Neural cell (in vitro differentiated cells): ENCODE data around the gene ZNF750. TPM values are rescaled to one million over a fixed set of nuclear protein-coding genes. Genes with fewer than 3 reads are reported as not detected.

Experiments used
- H2AFZ ChIP-seq: fragments of 200-600, 300-800 bp; sonication (generic), shearing (Covaris generic); 2 replicates; pipeline ENCODE4 v1.6.0; 2014; ENCODE audit warnings: low read depth, mild to moderate bottlenecking, antibody characterized with exemption, low read length, moderate library complexity
- H3F3A ChIP-seq: fragments of 200-600 bp; shearing (Covaris generic); 2 replicates; pipeline ENCODE4 v1.6.1; 2016; ENCODE audit warnings: mild to moderate bottlenecking, moderate library complexity, mixed read lengths, antibody characterized with exemption, low read length; ENCODE audit not compliant: insufficient read depth, poor library complexity, severe bottlenecking
- H3K27ac ChIP-seq: fragments of 200-600, 300-800 bp; sonication (generic), shearing (Covaris generic); 2 replicates; pipeline ENCODE4 v1.5.1; 2014; ENCODE audit warnings: mild to moderate bottlenecking, low read length, moderate library complexity
- H3K27me3 ChIP-seq: fragments of 300-800, 200-600 bp; sonication (generic), shearing (Covaris generic); 2 replicates; pipeline ENCODE4 v1.6.0; 2014; ENCODE audit warnings: mild to moderate bottlenecking, low read depth, low read length, moderate library complexity; ENCODE audit not compliant: insufficient read depth
- H3K36me3 ChIP-seq: fragments of 300-800, 200-600 bp; sonication (generic), shearing (Covaris generic); 2 replicates; pipeline ENCODE4 v1.5.1; 2014; ENCODE audit warnings: mild to moderate bottlenecking, antibody characterized with exemption, low read length, moderate library complexity; ENCODE audit not compliant: insufficient read depth
- H3K4me2 ChIP-seq: fragments of 300-800, 200-600 bp; sonication (generic), shearing (Covaris generic); 2 replicates; pipeline ENCODE4 v1.6.0; 2014; ENCODE audit warnings: mild to moderate bottlenecking, low read length
- H3K4me3 ChIP-seq: fragments of 300-800, 200-600 bp; sonication (generic), shearing (Covaris generic); 2 replicates; pipeline ENCODE4 v1.5.1; 2014; ENCODE audit warnings: mild to moderate bottlenecking, low read length, moderate library complexity
- H3K79me2 ChIP-seq: fragments of 200-600 bp; shearing (Covaris generic); replicated peaks from 2 replicates; pipeline ENCODE4 v1.6.0; 2014; ENCODE audit warnings: mild to moderate bottlenecking, low read length, moderate library complexity; ENCODE audit not compliant: insufficient read depth
- H3K9ac ChIP-seq: fragments of 300-800, 200-600 bp; sonication (generic), shearing (Covaris generic); 2 replicates; pipeline ENCODE4 v1.6.1; 2016; ENCODE audit warnings: mild to moderate bottlenecking, low read length, mixed read lengths
- H3K9me2 ChIP-seq: fragments of 200-600 bp; shearing (Covaris generic); 2 replicates; pipeline ENCODE4 v1.6.1; 2016; ENCODE audit warnings: mild to moderate bottlenecking, low read length, mixed read lengths; ENCODE audit not compliant: insufficient read depth
- H3K9me3 ChIP-seq: fragments of 200-600, 300-800 bp; sonication (generic), shearing (Covaris generic); 2 replicates; pipeline ENCODE4 v1.6.1; 2016; ENCODE audit warnings: mild to moderate bottlenecking, mixed run types, low read length, moderate library complexity, mixed read lengths
- H4K20me1 ChIP-seq: fragments of 200-600 bp; shearing (Covaris generic); 2 replicates; pipeline ENCODE4 v1.6.1; 2016; ENCODE audit warnings: mild to moderate bottlenecking, mixed run types; ENCODE audit not compliant: insufficient read depth
- EP300 ChIP-seq: fragments of 450-650 bp; conservative IDR thresholded peaks from 2 replicates; pipeline ENCODE4 v1.6.1; 2014; ENCODE audit warnings: antibody characterized with exemption, mild to moderate bottlenecking, moderate library complexity; ENCODE audit not compliant: poor library complexity, severe bottlenecking
- EZH2 ChIP-seq: fragments of 200-600, 300-800 bp; shearing (Covaris generic), sonication (generic); IDR thresholded peaks from 2 replicates; pipeline ENCODE4 v1.6.1; 2014; ENCODE audit warnings: antibody characterized with exemption, low read length, borderline replicate concordance, mild to moderate bottlenecking; ENCODE audit not compliant: insufficient read depth, poor library complexity, severe bottlenecking
- MXI1 ChIP-seq: fragments of 450-650 bp; conservative IDR thresholded peaks from 2 replicates; pipeline ENCODE4 v1.6.1; 2014; ENCODE audit warnings: antibody characterized with exemption, mild to moderate bottlenecking; ENCODE audit not compliant: poor library complexity, severe bottlenecking
- POLR2AphosphoS5 ChIP-seq: IDR thresholded peaks from 2 replicates; pipeline ENCODE4 v1.6.1; 2012
- RAD21 ChIP-seq: fragments of 450-650 bp; conservative IDR thresholded peaks from 2 replicates; pipeline ENCODE4 v1.6.1; 2014; ENCODE audit warnings: antibody characterized with exemption, mild to moderate bottlenecking, moderate library complexity
- SMC3 ChIP-seq: fragments of 450-650 bp; conservative IDR thresholded peaks from 2 replicates; pipeline ENCODE4 v1.6.1; 2014; ENCODE audit warnings: antibody characterized with exemption, mild to moderate bottlenecking, moderate library complexity; ENCODE audit not compliant: poor library complexity
- TAF1 ChIP-seq: IDR thresholded peaks from 2 replicates; pipeline ENCODE4 v1.6.1; 2012; ENCODE audit warnings: low read depth
- polyA plus RNA-seq: library from polyadenylated mRNA; depleted of rRNA; stranded (reverse); fragments of >200 nt; gene quantifications from 2 replicates; pipeline ENCODE4 v1.2.3, GENCODE V29; 2014
- TF ChIP-seq, protein P1 (sequence below): fragments of 450-650 bp; IDR thresholded peaks from 2 replicates; pipeline ENCODE4 v1.5.1; 2014; ENCODE audit warnings: antibody characterized with exemption, mild to moderate bottlenecking, moderate library complexity; ENCODE audit not compliant: poor library complexity, severe bottlenecking
- TF ChIP-seq, protein P2 (sequence below): IDR thresholded peaks from 2 replicates; pipeline ENCODE4 v1.6.1; 2012; ENCODE audit warnings: borderline replicate concordance

Gene ZNF750
- polyA plus RNA-seq, 1 donor from 2014 or later, result not detected

DNA sequence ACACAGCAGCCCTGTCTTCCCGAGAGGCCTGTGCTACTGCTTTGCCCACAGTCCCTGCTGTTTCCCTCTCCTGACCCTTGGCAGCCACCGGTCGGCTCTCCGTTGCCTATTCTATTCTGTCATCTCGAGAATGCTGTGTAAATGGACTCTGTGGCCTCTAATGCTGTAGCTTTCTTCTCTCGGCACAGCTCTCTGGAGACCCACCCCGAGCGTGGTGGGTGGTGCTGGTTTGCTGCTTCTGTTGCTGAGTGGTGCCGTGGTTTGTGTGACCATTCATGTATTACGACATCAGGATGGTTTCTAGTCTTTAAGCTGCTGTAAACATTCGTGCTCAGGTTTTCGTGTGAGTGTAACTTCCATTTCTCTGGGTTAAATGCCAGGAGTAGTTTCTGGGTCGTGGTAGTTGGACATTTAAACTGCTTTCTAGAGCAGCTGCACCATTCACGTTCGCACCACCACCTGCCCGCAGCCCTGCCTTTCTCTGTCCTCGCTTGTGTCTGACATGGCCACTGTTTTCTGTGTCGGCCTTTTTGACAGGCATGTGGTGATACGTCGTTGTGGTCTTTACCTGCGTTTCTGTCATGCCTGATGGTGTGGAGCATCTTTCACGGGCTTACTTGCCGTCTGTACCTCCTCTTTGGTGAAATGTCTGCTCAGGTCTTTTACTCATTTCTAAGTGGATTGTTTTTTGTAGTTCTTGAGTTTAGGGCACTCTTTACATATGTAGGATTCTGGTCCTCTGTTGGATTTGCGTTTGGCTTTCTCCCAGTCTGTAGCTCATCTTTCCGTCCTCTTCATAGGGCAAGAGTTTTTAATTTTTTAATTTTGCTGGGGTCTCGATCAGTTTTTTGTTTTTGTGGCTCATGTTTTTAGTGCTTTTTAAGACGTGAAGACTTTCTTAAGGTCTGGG, 47.7 kb upstream of the ZNF750 start:
- Histone ChIP-seq H3K9ac (no peak overlapping the region), H3K79me2 (no peaks in the 10 kb centered on the region), H4K20me1 (no peaks in the 10 kb centered on the region), H2AFZ (no peak overlapping the region), H3K27me3 (no peaks in the 10 kb centered on the region), H3K27ac (no peak overlapping the region), H3K4me3 (no peak overlapping the region), H3K36me3 (no peaks in the 10 kb centered on the region), H3F3A (no peaks in the 10 kb centered on the region), H3K4me2 (no peak overlapping the region), H3K9me2 (no peaks in the 10 kb centered on the region), H3K9me3 (no peaks in the 10 kb centered on the region)
- TF ChIP-seq, protein P1, sequence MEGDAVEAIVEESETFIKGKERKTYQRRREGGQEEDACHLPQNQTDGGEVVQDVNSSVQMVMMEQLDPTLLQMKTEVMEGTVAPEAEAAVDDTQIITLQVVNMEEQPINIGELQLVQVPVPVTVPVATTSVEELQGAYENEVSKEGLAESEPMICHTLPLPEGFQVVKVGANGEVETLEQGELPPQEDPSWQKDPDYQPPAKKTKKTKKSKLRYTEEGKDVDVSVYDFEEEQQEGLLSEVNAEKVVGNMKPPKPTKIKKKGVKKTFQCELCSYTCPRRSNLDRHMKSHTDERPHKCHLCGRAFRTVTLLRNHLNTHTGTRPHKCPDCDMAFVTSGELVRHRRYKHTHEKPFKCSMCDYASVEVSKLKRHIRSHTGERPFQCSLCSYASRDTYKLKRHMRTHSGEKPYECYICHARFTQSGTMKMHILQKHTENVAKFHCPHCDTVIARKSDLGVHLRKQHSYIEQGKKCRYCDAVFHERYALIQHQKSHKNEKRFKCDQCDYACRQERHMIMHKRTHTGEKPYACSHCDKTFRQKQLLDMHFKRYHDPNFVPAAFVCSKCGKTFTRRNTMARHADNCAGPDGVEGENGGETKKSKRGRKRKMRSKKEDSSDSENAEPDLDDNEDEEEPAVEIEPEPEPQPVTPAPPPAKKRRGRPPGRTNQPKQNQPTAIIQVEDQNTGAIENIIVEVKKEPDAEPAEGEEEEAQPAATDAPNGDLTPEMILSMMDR, result no peak
- no peak for TF ChIP-seq MXI1
- no peak for TF ChIP-seq RAD21
- no peak for TF ChIP-seq EP300
- no peak for TF ChIP-seq POLR2AphosphoS5

GRCh38 chr17:82884970-82885353, 45.1 kb upstream of the ZNF750 start:
- H3K9me2 ChIP-seq, result no peaks in the 10 kb centered on the region
- no peaks in the 10 kb centered on the region for H3K9me3 ChIP-seq
- H3K4me3 ChIP-seq, result no peak overlapping the region
- H3F3A ChIP-seq, result no peaks in the 10 kb centered on the region
- no peaks in the 10 kb centered on the region for H3K36me3 ChIP-seq
- TF ChIP-seq, protein P1, result no peak
- TF ChIP-seq, protein P2, sequence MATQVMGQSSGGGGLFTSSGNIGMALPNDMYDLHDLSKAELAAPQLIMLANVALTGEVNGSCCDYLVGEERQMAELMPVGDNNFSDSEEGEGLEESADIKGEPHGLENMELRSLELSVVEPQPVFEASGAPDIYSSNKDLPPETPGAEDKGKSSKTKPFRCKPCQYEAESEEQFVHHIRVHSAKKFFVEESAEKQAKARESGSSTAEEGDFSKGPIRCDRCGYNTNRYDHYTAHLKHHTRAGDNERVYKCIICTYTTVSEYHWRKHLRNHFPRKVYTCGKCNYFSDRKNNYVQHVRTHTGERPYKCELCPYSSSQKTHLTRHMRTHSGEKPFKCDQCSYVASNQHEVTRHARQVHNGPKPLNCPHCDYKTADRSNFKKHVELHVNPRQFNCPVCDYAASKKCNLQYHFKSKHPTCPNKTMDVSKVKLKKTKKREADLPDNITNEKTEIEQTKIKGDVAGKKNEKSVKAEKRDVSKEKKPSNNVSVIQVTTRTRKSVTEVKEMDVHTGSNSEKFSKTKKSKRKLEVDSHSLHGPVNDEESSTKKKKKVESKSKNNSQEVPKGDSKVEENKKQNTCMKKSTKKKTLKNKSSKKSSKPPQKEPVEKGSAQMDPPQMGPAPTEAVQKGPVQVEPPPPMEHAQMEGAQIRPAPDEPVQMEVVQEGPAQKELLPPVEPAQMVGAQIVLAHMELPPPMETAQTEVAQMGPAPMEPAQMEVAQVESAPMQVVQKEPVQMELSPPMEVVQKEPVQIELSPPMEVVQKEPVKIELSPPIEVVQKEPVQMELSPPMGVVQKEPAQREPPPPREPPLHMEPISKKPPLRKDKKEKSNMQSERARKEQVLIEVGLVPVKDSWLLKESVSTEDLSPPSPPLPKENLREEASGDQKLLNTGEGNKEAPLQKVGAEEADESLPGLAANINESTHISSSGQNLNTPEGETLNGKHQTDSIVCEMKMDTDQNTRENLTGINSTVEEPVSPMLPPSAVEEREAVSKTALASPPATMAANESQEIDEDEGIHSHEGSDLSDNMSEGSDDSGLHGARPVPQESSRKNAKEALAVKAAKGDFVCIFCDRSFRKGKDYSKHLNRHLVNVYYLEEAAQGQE, result no peak
- TF ChIP-seq EZH2 (no peak), POLR2AphosphoS5 (no peak), RAD21 (no peak), SMC3 (no peak), TAF1 (no peak), EP300 (no peak), MXI1 (no peak)
- no peaks in the 10 kb centered on the region for H4K20me1 ChIP-seq
- H3K9ac ChIP-seq, result no peak overlapping the region
- no peak overlapping the region for H2AFZ ChIP-seq
- no peaks in the 10 kb centered on the region for H3K27me3 ChIP-seq
- H3K4me2 ChIP-seq, result no peak overlapping the region
- H3K27ac ChIP-seq, result no peak overlapping the region
- H3K79me2 ChIP-seq, result no peaks in the 10 kb centered on the region
